HG02973 (cell line): Measurements from ENCODE around the gene VWA8.

ENCODE experiments used
- ATAC-seq: cut with Tn5 transposase; IDR thresholded peaks from one replicate; pipeline ENCODE4 v1.9.1; 2021; ENCODE audit warnings: moderate library complexity; ENCODE audit not compliant: unreplicated experiment

VWA8 gene

GRCh38 chr13:41960637-41961465, at the start of gene VWA8:
Gene VWA8, minus strand, starts transcription at chr13:41961109. Its CDS starts 94 bp downstream, at chr13:41961015.
- peak; percentile 88 for ATAC-seq

- no peak for ATAC-seq
Measured at GRCh38 chr13:42009057-42009456, 48.1 kb upstream of the VWA8 start.

GRCh38 chr13:42007844-42008243, 46.9 kb upstream of the VWA8 start:
- ATAC-seq: no peak

GRCh38 chr13:42002066-42002465, 41.2 kb upstream of the VWA8 start:
- no peak for ATAC-seq

GRCh38 chr13:42001580-42001979, 40.7 kb upstream of the VWA8 start:
- no peak for ATAC-seq

- ATAC-seq: no peak
Measured at GRCh38 chr13:42000846-42001245, 39.9 kb upstream of the VWA8 start.

- no peak for ATAC-seq
Measured at GRCh38 chr13:41997396-41997795, 36.5 kb upstream of the VWA8 start.

GRCh38 chr13:41995946-41996345, 35.0 kb upstream of the VWA8 start:
- ATAC-seq: no peak

- ATAC-seq: no peak
Measured at GRCh38 chr13:41995336-41995735, 34.4 kb upstream of the VWA8 start.

GRCh38 chr13:41994696-41995095, 33.8 kb upstream of the VWA8 start:
- ATAC-seq: no peak

- no peak for ATAC-seq
Measured at GRCh38 chr13:41991936-41992335, 31.0 kb upstream of the VWA8 start.

- ATAC-seq: no peak
Measured at GRCh38 chr13:41988244-41988643, 27.3 kb upstream of the VWA8 start.

GRCh38 chr13:41985788-41986508, 25.0 kb upstream of the VWA8 start:
- ATAC-seq: no peak

- no peak for ATAC-seq
Measured at GRCh38 chr13:41981951-41982715, 21.2 kb upstream of the VWA8 start.

- no peak for ATAC-seq
Measured at GRCh38 chr13:41978007-41978406, 17.1 kb upstream of the VWA8 start.

- no peak for ATAC-seq
Measured at GRCh38 chr13:41976476-41976875, 15.6 kb upstream of the VWA8 start.

- ATAC-seq: no peak
Measured at GRCh38 chr13:41974262-41974900, 13.5 kb upstream of the VWA8 start.

- ATAC-seq: no peak
Measured at GRCh38 chr13:41973247-41973741, 12.4 kb upstream of the VWA8 start.

GRCh38 chr13:41971848-41972247, 10.9 kb upstream of the VWA8 start:
- ATAC-seq: no peak

GRCh38 chr13:41970918-41971317, 10.0 kb upstream of the VWA8 start:
- no peak for ATAC-seq

- no peak for ATAC-seq
Measured at GRCh38 chr13:41970022-41970421, 9.1 kb upstream of the VWA8 start.
